Thyroid gland (tissue), 4 donors: ENCODE measurements around the gene SOCS7.

ENCODE experiments used
- CTCF ChIP-seq, 6 experiments: fragments of 200-600 bp in 3 of 6; fragments of 450-650 bp in 3 of 6; sonication (generic) in 3 of 6; IDR thresholded peaks; one replicate each; pipeline ENCODE4 v1.5.1; 2016 to 2019; ENCODE audit warnings: antibody characterized with exemption in 6 of 6, mild to moderate bottlenecking in 2 of 6, inconsistent platforms in 1 of 6, moderate library complexity in 1 of 6
- POLR2A ChIP-seq, 2 donors: fragments of 450-650 bp; IDR thresholded peaks; one replicate each; pipeline ENCODE4 v1.6.1; 2017; ENCODE audit warnings: antibody characterized with exemption in 2 of 2, mild to moderate bottlenecking in 2 of 2, moderate library complexity in 1 of 2

GRCh38 chr17:38429476-38430100, 77.9 kb downstream of the SOCS7 start:
- no peak for TF ChIP-seq CTCF (IDR thresholded peaks at IDR 0.05)
- no peak for TF ChIP-seq POLR2A (IDR thresholded peaks at IDR 0.05)
